Measurements from ENCODE around the gene TXNDC9. TPM values are rescaled to one million over a fixed set of nuclear protein-coding genes. Genes with fewer than 3 reads are reported as not detected.
A peak's percentile ranks its signal among the peaks of the same experiment; 100 is the strongest.

TXNDC9 gene
- total RNA-seq, result 28.9 and 32.7 TPM in 2 replicates
- long read RNA-seq, transcript TXNDC9-201 (5 exons, 1,637 nt), result major isoform, 152 of 170 reads
- long read RNA-seq, transcript TXNDC9-202 (4 exons, 1,111 nt), result minor isoform, 10 of 170 reads
- long read RNA-seq, partial matches to known transcripts, result 1 of 170 reads
- long read RNA-seq, other reads (novel, unspliced or antisense), result 7 of 170 reads

- no peak for TF ChIP-seq CTCF (IDR thresholded peaks at IDR 0.05; ENCODE audit: unreplicated experiment)
- H3K9me3 Mint-ChIP-seq (ENCODE audit: low read depth), result no peaks in the 10 kb centered on the region
Observed at GRCh38 chr2:99335911-99336803, at the start of gene TXNDC9. Gene TXNDC9, minus strand, starts transcription at chr2:99336333. Its CDS starts 3,123 bp downstream, at chr2:99333210.

GRCh38 chr2:99382143-99382542 lies 46.0 kb upstream of the TXNDC9 start:
- H3K4me3 Mint-ChIP-seq (ENCODE audit: low read depth), result no peak overlapping the region
- no peaks in the 10 kb centered on the region for H3K27me3 Mint-ChIP-seq
- H3K9me3 Mint-ChIP-seq (ENCODE audit: low read depth), result no peaks in the 10 kb centered on the region
- DNase-seq (ENCODE audit: low spot score, unreplicated experiment), result no peak
- TF ChIP-seq CTCF (IDR thresholded peaks at IDR 0.05; ENCODE audit: unreplicated experiment), result no peak
- H3K36me3 Mint-ChIP-seq (ENCODE audit: insufficient read depth), result peaks cover 34% of the 10 kb centered on the region
- H3K27ac Mint-ChIP-seq, result peak overlapping the region; percentile 54
- peaks cover 9% of the 10 kb centered on the region for H3K4me1 Mint-ChIP-seq (ENCODE audit: low read depth)

More at GRCh38 chr2:99335911-99336803, at the start of gene TXNDC9:
- H3K27me3 Mint-ChIP-seq, result no peaks in the 10 kb centered on the region
- H3K4me3 Mint-ChIP-seq (ENCODE audit: low read depth), result no peak within 1 kb of the TSS
- H3K36me3 Mint-ChIP-seq (ENCODE audit: insufficient read depth), result peaks cover 3% of the 10 kb centered on the region
- H3K27ac Mint-ChIP-seq, result no peak within 1 kb of the TSS
- H3K4me1 Mint-ChIP-seq (ENCODE audit: low read depth), result peaks cover 9% of the 10 kb centered on the region
- DNase-seq (ENCODE audit: low spot score, unreplicated experiment), result peak; percentile 97

- DNase-seq (ENCODE audit: low spot score, unreplicated experiment), result no peak
- Mint-ChIP-seq H3K9me3 (ENCODE audit: low read depth) (no peaks in the 10 kb centered on the region), H3K4me1 (ENCODE audit: low read depth) (peaks cover 9% of the 10 kb centered on the region), H3K27me3 (no peaks in the 10 kb centered on the region), H3K4me3 (ENCODE audit: low read depth) (no peak overlapping the region), H3K27ac (no peak overlapping the region), H3K36me3 (ENCODE audit: insufficient read depth) (peaks cover 37% of the 10 kb centered on the region)
- no peak for TF ChIP-seq CTCF (IDR thresholded peaks at IDR 0.05; ENCODE audit: unreplicated experiment)
Observed at GRCh38 chr2:99380376-99381010, 44.4 kb upstream of the TXNDC9 start.

- H3K9me3 Mint-ChIP-seq (ENCODE audit: low read depth), result peaks cover 11% of the 10 kb centered on the region
- peaks cover 44% of the 10 kb centered on the region for H3K36me3 Mint-ChIP-seq (ENCODE audit: insufficient read depth)
- H3K4me3 Mint-ChIP-seq (ENCODE audit: low read depth), result no peak overlapping the region
- peaks cover 9% of the 10 kb centered on the region for H3K4me1 Mint-ChIP-seq (ENCODE audit: low read depth)
- no peak for TF ChIP-seq CTCF (IDR thresholded peaks at IDR 0.05; ENCODE audit: unreplicated experiment)
- H3K27ac Mint-ChIP-seq, result no peak overlapping the region
- DNase-seq (ENCODE audit: low spot score, unreplicated experiment), result no peak
- no peaks in the 10 kb centered on the region for H3K27me3 Mint-ChIP-seq
Observed at GRCh38 chr2:99377879-99378278, 41.7 kb upstream of the TXNDC9 start.

- no peak for DNase-seq (ENCODE audit: low spot score, unreplicated experiment)
- H3K4me1 Mint-ChIP-seq (ENCODE audit: low read depth), result peaks cover 2% of the 10 kb centered on the region
- no peak overlapping the region for H3K4me3 Mint-ChIP-seq (ENCODE audit: low read depth)
- peaks cover 13% of the 10 kb centered on the region for H3K9me3 Mint-ChIP-seq (ENCODE audit: low read depth)
- no peak overlapping the region for H3K27ac Mint-ChIP-seq
- H3K27me3 Mint-ChIP-seq, result no peaks in the 10 kb centered on the region
- H3K36me3 Mint-ChIP-seq (ENCODE audit: insufficient read depth), result peaks cover 48% of the 10 kb centered on the region
- no peak for TF ChIP-seq CTCF (IDR thresholded peaks at IDR 0.05; ENCODE audit: unreplicated experiment)
Observed at GRCh38 chr2:99376254-99376864, 40.2 kb upstream of the TXNDC9 start.
